Stimulated activated CD4-positive, alpha-beta T cell treated with anti-CD3 and anti-CD28 coated beads, TNF-alpha, amount 100 ng/mL, for 1 hour (primary cell): ENCODE results near the gene L1CAM.

Source experiments
- DNase-seq, 3 donors: peaks; one replicate each; pipeline ENCODE4 v3.0.0-alpha.2; 2020; ENCODE audit warnings: low read depth in 3 of 3, low spot score in 1 of 3

The L1CAM gene

GRCh38 chrX:153885968-153886903, at the start of gene L1CAM:
Gene L1CAM (minus strand): TSS chrX:153886173. CDS start chrX:153875836, 10,337 bp downstream.
- DNase-seq, result peak in 1 of 3 donors; percentile 14

GRCh38 chrX:153935326-153935851, 49.4 kb upstream of the L1CAM start:
- DNase-seq, result no peak

GRCh38 chrX:153934762-153935325, 48.9 kb upstream of the L1CAM start, which contains the start of gene NAA10:
Gene NAA10 (minus strand): TSS chrX:153935037. CDS start chrX:153934904, 133 bp downstream.
- DNase-seq, result no peak

GRCh38 chrX:153934148-153934761, 48.3 kb upstream of the L1CAM start:
- no peak for DNase-seq

- no peak for DNase-seq
Observed at GRCh38 chrX:153933748-153934147, 47.8 kb upstream of the L1CAM start.

- DNase-seq, result no peak
Observed at GRCh38 chrX:153932220-153932915, 46.4 kb upstream of the L1CAM start.

GRCh38 chrX:153931748-153932147, 45.8 kb upstream of the L1CAM start:
- no peak for DNase-seq

GRCh38 chrX:153931151-153931550, 45.2 kb upstream of the L1CAM start:
- no peak for DNase-seq

GRCh38 chrX:153930011-153930910, 44.3 kb upstream of the L1CAM start:
- DNase-seq, result no peak

GRCh38 chrX:153929576-153929975, 43.6 kb upstream of the L1CAM start:
- DNase-seq, result no peak

GRCh38 chrX:153928846-153929245, 42.9 kb upstream of the L1CAM start:
- no peak for DNase-seq

- peak; percentile 76 to 93 (median 90) for DNase-seq
Observed at GRCh38 chrX:153927922-153928760, 42.2 kb upstream of the L1CAM start.

- DNase-seq, result no peak
Observed at GRCh38 chrX:153927672-153927921, 41.6 kb upstream of the L1CAM start.

GRCh38 chrX:153926858-153927671, 41.1 kb upstream of the L1CAM start:
- peak in 2 of 3 donors; percentile 49 to 55 for DNase-seq

- no peak for DNase-seq
Observed at GRCh38 chrX:153926552-153926857, 40.5 kb upstream of the L1CAM start.

GRCh38 chrX:153925739-153926551, 40.0 kb upstream of the L1CAM start, which contains the start of gene ARHGAP4:
Gene ARHGAP4 (minus strand): TSS chrX:153926264. CDS start chrX:153926202, 62 bp downstream.
- no peak for DNase-seq

- DNase-seq, result no peak
Observed at GRCh38 chrX:153925387-153925738, 39.4 kb upstream of the L1CAM start.
